ENCODE measurements around the gene ERV3-1. TPM values are rescaled to one million over a fixed set of nuclear protein-coding genes. Genes with fewer than 3 reads are reported as not detected.

Gene ERV3-1
- total RNA-seq, 4 donors from 2014 or later: 19.5 to 22.6 (median 20.1) TPM

DNA sequence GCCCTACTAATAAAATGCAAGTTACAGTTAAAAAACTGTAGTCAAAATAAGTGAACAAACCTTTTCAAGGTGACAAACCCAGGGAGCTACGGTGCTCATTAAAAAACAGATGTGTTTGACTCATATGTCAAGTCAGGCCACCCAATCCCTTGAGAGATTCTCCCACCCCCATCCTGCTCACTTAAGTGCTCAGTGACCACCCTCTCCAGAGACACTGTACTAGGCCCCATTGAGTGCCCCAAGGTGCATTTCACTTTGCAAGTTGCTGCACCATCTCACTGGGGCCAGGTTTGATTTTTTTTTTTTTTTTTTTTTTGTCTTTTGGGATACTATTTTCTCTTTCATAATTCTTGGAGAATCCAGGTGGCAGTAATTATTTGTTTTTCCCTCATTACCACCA is 1.9 kb downstream of the ERV3-1 start:
- H3K36me3 ChIP-seq: no peaks in the 10 kb centered on the region
- WGBS, 2 donors: 79 to 93% methylated on average over 1 of the region's 1 CpG
- H3K9me3 ChIP-seq: no peaks in the 10 kb centered on the region
- no peaks in the 10 kb centered on the region for H3K27me3 ChIP-seq
- no peak overlapping the region for H3K27ac ChIP-seq
- intact Hi-C loops (cut with DNase I): no loop called here
- no peak for DNase-seq
- no peak overlapping the region for H3K4me3 ChIP-seq (replicated peaks in 1 of 3)
- no peak for TF ChIP-seq POLR2A (IDR thresholded peaks at IDR 0.05)
- TF ChIP-seq, protein P1, sequence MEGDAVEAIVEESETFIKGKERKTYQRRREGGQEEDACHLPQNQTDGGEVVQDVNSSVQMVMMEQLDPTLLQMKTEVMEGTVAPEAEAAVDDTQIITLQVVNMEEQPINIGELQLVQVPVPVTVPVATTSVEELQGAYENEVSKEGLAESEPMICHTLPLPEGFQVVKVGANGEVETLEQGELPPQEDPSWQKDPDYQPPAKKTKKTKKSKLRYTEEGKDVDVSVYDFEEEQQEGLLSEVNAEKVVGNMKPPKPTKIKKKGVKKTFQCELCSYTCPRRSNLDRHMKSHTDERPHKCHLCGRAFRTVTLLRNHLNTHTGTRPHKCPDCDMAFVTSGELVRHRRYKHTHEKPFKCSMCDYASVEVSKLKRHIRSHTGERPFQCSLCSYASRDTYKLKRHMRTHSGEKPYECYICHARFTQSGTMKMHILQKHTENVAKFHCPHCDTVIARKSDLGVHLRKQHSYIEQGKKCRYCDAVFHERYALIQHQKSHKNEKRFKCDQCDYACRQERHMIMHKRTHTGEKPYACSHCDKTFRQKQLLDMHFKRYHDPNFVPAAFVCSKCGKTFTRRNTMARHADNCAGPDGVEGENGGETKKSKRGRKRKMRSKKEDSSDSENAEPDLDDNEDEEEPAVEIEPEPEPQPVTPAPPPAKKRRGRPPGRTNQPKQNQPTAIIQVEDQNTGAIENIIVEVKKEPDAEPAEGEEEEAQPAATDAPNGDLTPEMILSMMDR (IDR thresholded peaks at IDR 0.05): no peak
- peaks cover 9 to 13% of the 10 kb centered on the region in 2 donors for H3K4me1 ChIP-seq

DNA sequence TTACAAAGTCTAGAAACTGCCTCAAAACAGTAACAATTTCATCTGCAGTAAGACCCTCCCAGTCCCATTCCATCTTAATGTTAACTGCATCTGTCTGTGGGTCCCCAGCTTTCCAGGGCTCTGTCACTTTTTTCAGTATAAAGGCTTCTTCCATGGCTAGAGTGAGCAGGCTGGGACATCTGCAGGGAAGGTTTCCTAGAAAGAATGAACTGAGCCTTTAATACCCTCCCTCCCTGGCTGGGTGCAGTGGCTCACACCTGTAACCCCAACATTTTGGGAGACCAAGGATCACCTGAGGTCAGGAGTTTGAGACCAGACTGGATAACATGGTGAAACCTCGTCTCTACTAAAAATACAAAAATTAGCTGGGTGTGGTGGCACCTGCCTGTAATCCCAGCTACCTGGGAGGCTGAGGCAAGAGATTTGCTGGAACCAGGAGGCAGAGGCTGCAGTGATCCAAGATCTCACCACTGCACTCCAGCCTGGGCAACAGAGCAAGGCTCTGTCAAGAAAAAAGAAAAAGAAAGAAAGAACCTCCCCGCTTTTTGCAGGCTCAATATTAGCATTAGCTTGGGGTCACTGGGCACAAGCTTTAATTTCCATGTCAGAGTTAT is 3.4 kb downstream of the ERV3-1 start:
- H3K36me3 ChIP-seq: no peaks in the 10 kb centered on the region
- no peaks in the 10 kb centered on the region for H3K27me3 ChIP-seq
- H3K9me3 ChIP-seq: no peaks in the 10 kb centered on the region
- 90 to 94% methylated on average over 2 of the region's 2 CpGs for WGBS, 2 donors
- intact Hi-C loops (cut with DNase I): no loop called here
- DNase-seq: no peak
- no peak overlapping the region for H3K27ac ChIP-seq
- TF ChIP-seq, protein P1 (IDR thresholded peaks at IDR 0.05): no peak
- no peak for TF ChIP-seq POLR2A (IDR thresholded peaks at IDR 0.05)
- H3K4me1 ChIP-seq: peaks cover 14 to 20% of the 10 kb centered on the region in 2 donors
- no peak overlapping the region for H3K4me3 ChIP-seq (replicated peaks in 1 of 3)

DNA sequence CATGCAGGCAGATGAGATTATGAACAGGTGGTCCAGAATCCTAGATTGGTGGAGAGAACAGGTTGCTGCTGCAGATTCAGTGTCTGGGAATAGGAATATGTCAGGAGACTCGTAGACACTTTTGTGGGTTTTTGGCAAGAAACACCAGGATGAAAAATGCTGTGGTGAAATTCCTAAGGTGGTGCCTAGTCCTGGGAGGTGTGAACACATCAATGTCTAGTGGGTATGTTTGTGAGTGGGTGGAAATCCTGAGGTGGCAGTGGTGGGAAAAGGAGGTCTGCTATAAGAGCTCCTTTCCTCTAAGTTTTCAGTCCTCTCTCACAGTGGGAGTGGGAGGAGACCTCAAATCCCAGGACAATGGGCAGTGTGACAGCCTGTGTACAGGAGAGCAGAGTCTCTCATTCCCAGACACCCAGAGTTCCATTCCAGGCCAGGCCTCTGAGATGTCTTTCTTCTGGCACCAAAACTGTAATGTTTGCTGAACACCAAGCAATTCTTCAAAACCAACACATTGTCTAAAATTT is 5.1 kb downstream of the ERV3-1 start:
- no peak for DNase-seq
- Histone ChIP-seq H3K4me1 (peaks cover 14 to 24% of the 10 kb centered on the region in 2 donors), H3K9me3 (no peaks in the 10 kb centered on the region), H3K36me3 (no peaks in the 10 kb centered on the region), H3K27ac (no peak overlapping the region), H3K27me3 (no peaks in the 10 kb centered on the region), H3K4me3 (replicated peaks in 1 of 3) (no peak overlapping the region)
- intact Hi-C loops (cut with DNase I): no loop called here
- WGBS, 2 donors: 0% methylated on average over 1 of the region's 1 CpG
- no peak for TF ChIP-seq POLR2A (IDR thresholded peaks at IDR 0.05)
- TF ChIP-seq, protein P1 (IDR thresholded peaks at IDR 0.05): no peak

DNA sequence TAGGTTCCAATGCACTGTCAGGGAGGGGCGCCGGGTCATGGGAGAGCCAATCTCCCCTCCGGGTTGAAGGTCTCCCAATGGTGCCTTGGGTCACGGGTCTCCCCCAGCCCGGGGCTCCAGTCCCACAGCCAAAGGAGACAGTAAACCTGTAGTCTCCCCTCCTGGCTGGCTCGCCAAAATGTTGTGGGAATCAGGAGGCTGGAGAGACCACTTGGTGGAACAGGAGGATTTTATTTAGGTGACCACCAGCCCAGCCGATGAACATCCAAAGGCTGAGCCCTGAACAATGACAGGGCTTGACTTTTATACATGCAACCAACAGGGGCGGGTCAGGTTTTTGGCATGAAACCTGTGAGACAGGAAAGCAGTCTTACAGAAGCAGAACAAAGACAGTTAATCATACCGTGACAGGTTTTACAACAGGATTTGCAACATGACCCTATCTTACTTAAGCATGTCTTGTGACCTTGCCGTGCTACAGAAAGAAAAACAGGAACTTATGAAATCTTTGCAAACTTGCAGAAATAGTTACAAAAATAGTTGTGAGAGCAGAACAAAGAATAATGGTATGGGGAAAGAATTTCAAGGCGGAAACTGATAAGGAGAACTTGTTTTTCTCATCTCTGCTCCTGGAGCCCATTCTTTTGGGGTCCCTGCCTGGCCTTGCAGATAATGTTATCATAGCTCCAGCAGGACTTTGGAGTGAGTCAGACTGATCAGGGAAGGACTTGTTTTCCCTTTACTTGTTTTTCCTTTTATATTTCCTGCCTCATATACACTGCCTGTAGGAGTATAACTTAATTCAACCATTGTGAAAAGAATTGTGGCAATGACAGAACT is 7.1 kb downstream of the ERV3-1 start:
- intact Hi-C loops (cut with DNase I): no loop called here
- Histone ChIP-seq H3K36me3 (no peaks in the 10 kb centered on the region), H3K9me3 (no peaks in the 10 kb centered on the region), H3K27ac (no peak overlapping the region), H3K27me3 (no peaks in the 10 kb centered on the region), H3K4me1 (peaks cover 6 to 14% of the 10 kb centered on the region in 2 donors), H3K4me3 (replicated peaks in 1 of 3) (no peak overlapping the region)
- WGBS, 2 donors: 79 to 88% methylated on average over 9 to 11 of the region's 11 CpGs
- TF ChIP-seq, protein P1 (IDR thresholded peaks at IDR 0.05): no peak
- no peak for TF ChIP-seq POLR2A (IDR thresholded peaks at IDR 0.05)
- peak in 1 of 2 donors; percentile 5 for DNase-seq

DNA sequence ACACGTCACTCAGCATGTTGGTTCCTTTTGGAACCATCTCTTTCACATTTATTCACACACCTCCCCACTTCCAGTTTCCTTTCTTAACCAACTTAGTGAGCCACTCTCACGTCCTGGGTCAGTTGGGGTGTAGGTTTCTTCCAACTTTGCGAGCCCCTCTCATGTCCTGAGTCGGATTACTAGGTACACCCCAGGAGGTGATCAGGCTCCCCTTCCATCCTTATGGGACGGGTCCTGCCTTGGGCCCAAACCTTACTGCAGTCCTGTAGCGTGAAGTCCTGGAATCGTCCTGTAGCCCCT is 7.7 kb downstream of the ERV3-1 start:
- peaks cover 6 to 14% of the 10 kb centered on the region in 2 donors for H3K4me1 ChIP-seq
- no peaks in the 10 kb centered on the region for H3K36me3 ChIP-seq
- WGBS, 2 donors: 96 to 97% methylated on average over 7 of the region's 7 CpGs
- H3K9me3 ChIP-seq: no peaks in the 10 kb centered on the region
- TF ChIP-seq, protein P1 (IDR thresholded peaks at IDR 0.05): no peak
- no peak for TF ChIP-seq POLR2A (IDR thresholded peaks at IDR 0.05)
- DNase-seq: no peak
- intact Hi-C loops (cut with DNase I): no loop called here
- peak overlapping the region in 1 of 3 donors; percentile 21 for H3K27ac ChIP-seq
- H3K27me3 ChIP-seq: no peaks in the 10 kb centered on the region
- no peak overlapping the region for H3K4me3 ChIP-seq (replicated peaks in 1 of 3)

Data from thyroid gland (tissue), 4 donors.